HAP-1 (cell line): ENCODE results near the gene LCN10.
"Not testable (repeated sequence)": the region's sequence is repeated elsewhere in the genome, so short reads cannot be mapped to it uniquely, and the experiment has no call there.

Experiments
- DNase-seq, 2 experiments: peaks; one replicate each; pipeline ENCODE4 v3.0.0-alpha.2; 2016 to 2020; ENCODE audit warnings: low spot score in 2 of 2
- H3K27me3 ChIP-seq: fragments of 250-450 bp; sonication (Bioruptor Pico); 2 replicates; pipeline ENCODE4 v1.5.1; 2020; ENCODE audit warnings: low read depth, mild to moderate bottlenecking, moderate library complexity
- H3K36me3 ChIP-seq: fragments of 250-450 bp; sonication (Bioruptor Pico); replicated peaks from 2 replicates; pipeline ENCODE4 v1.5.1; 2020; ENCODE audit warnings: mild to moderate bottlenecking
- H3K4me1 ChIP-seq: fragments of 250-450 bp; sonication (Bioruptor Pico); 2 replicates; pipeline ENCODE4 v1.5.1; 2020; ENCODE audit warnings: mild to moderate bottlenecking
- H3K4me3 ChIP-seq: fragments of 250-450 bp; sonication (Bioruptor Pico); 2 replicates; pipeline ENCODE4 v1.5.1; 2020; ENCODE audit warnings: mild to moderate bottlenecking, moderate library complexity
- H3K9me3 ChIP-seq: fragments of 250-450 bp; sonication (Bioruptor Pico); 2 replicates; pipeline ENCODE4 v1.5.1; 2020; ENCODE audit warnings: mild to moderate bottlenecking, moderate library complexity
- in situ Hi-C: fragments of 300-500 bp; cut with MboI; formaldehyde crosslinking; loops from 3 replicates; pipeline ENCODE4 v1.14.3; 2020; ENCODE audit warnings: low sequenced_read_pairs, inconsistent platforms, mixed read lengths

The LCN10 gene

GRCh38 chr9:136784249-136784996 is 41.7 kb upstream of the LCN10 start:
- Histone ChIP-seq H3K9me3 (no peaks in the 10 kb centered on the region), H3K4me3 (no peak overlapping the region), H3K27me3 (peaks cover 6% of the 10 kb centered on the region), H3K36me3 (no peaks in the 10 kb centered on the region), H3K4me1 (peaks cover 9% of the 10 kb centered on the region)
- in situ Hi-C loops: loop anchor here (10.0 to 25.0 kb wide), 2 partner anchors 250 to 453 kb away; partner anchors contain the start of genes CYSRT1, FUT7, RNF224 and SLC34A3
- peak in 1 of 2 experiments; percentile 61 for DNase-seq

GRCh38 chr9:136782452-136782851 is 39.7 kb upstream of the LCN10 start:
- no peak overlapping the region for H3K4me3 ChIP-seq
- in situ Hi-C loops: loop anchor here (10.0 to 25.0 kb wide), 2 partner anchors 252 to 455 kb away; partner anchors contain the start of genes CYSRT1, FUT7, RNF224 and SLC34A3
- H3K4me1 ChIP-seq: peaks cover under 1% of the 10 kb centered on the region; the same call in 1 of the 2 replicates
- DNase-seq: no peak
- peaks cover 16% of the 10 kb centered on the region for H3K27me3 ChIP-seq
- no peaks in the 10 kb centered on the region for H3K9me3 ChIP-seq
- no peaks in the 10 kb centered on the region for H3K36me3 ChIP-seq

GRCh38 chr9:136779808-136780207 is 37.1 kb upstream of the LCN10 start:
- Histone ChIP-seq H3K27me3 (peaks cover 20% of the 10 kb centered on the region), H3K4me3 (no peak overlapping the region), H3K36me3 (no peaks in the 10 kb centered on the region), H3K4me1 (no peaks in the 10 kb centered on the region), H3K9me3 (no peaks in the 10 kb centered on the region)
- no peak for DNase-seq
- in situ Hi-C loops: loop anchor here (10.0 to 25.0 kb wide), 2 partner anchors 255 to 457 kb away; partner anchors contain the start of genes CYSRT1, FUT7, RNF224 and SLC34A3

- in situ Hi-C loops: loop anchor here (25.0 kb wide), 1 partner anchor 460 kb away; the partner anchor contains the start of genes CYSRT1, RNF224, SLC34A3 and TUBB4B
- Histone ChIP-seq H3K36me3 (no peaks in the 10 kb centered on the region), H3K9me3 (no peaks in the 10 kb centered on the region), H3K27me3 (peaks cover 20% of the 10 kb centered on the region), H3K4me3 (no peak overlapping the region), H3K4me1 (no peaks in the 10 kb centered on the region)
- DNase-seq: no peak
Measured at GRCh38 chr9:136777359-136777758, 34.6 kb upstream of the LCN10 start.

GRCh38 chr9:136776947-136777346 is 34.2 kb upstream of the LCN10 start:
- Histone ChIP-seq H3K4me3 (no peak overlapping the region), H3K4me1 (no peaks in the 10 kb centered on the region), H3K9me3 (no peaks in the 10 kb centered on the region), H3K27me3 (peaks cover 20% of the 10 kb centered on the region), H3K36me3 (no peaks in the 10 kb centered on the region)
- in situ Hi-C loops: loop anchor here (25.0 kb wide), 1 partner anchor 460 kb away; the partner anchor contains the start of genes CYSRT1, RNF224, SLC34A3 and TUBB4B
- DNase-seq: no peak

GRCh38 chr9:136775191-136775590 is 32.5 kb upstream of the LCN10 start:
- in situ Hi-C loops: loop anchor here (25.0 kb wide), 1 partner anchor 462 kb away; the partner anchor contains the start of genes CYSRT1, RNF224, SLC34A3 and TUBB4B
- DNase-seq: no peak

GRCh38 chr9:136774416-136775045 is 31.8 kb upstream of the LCN10 start:
- Histone ChIP-seq H3K4me1 (no peaks in the 10 kb centered on the region), H3K4me3 (no peak overlapping the region), H3K27me3 (peaks cover 15% of the 10 kb centered on the region), H3K36me3 (no peaks in the 10 kb centered on the region), H3K9me3 (no peaks in the 10 kb centered on the region)
- no peak for DNase-seq
- in situ Hi-C loops: loop anchor here (25.0 kb wide), 1 partner anchor 463 kb away; the partner anchor contains the start of genes CYSRT1, RNF224, SLC34A3 and TUBB4B

More at GRCh38 chr9:136775191-136775590, 32.5 kb upstream of the LCN10 start:
- Histone ChIP-seq H3K27me3 (peaks cover 20% of the 10 kb centered on the region), H3K4me1 (no peaks in the 10 kb centered on the region), H3K4me3 (no peak overlapping the region), H3K36me3 (no peaks in the 10 kb centered on the region), H3K9me3 (no peaks in the 10 kb centered on the region)

GRCh38 chr9:136773386-136774044 is 30.8 kb upstream of the LCN10 start:
- in situ Hi-C loops: no loop called here
- Histone ChIP-seq H3K36me3 (no peaks in the 10 kb centered on the region), H3K4me3 (no peak overlapping the region), H3K27me3 (peaks cover 11% of the 10 kb centered on the region; the same call in 1 of the 2 replicates), H3K9me3 (no peaks in the 10 kb centered on the region), H3K4me1 (no peaks in the 10 kb centered on the region)
- DNase-seq: peak; percentile 29 to 73

- no peaks in the 10 kb centered on the region for H3K4me1 ChIP-seq
- H3K36me3 ChIP-seq: no peaks in the 10 kb centered on the region
- peaks cover 8% of the 10 kb centered on the region for H3K27me3 ChIP-seq
- no peak for DNase-seq
- no peaks in the 10 kb centered on the region for H3K9me3 ChIP-seq
- in situ Hi-C loops: no loop called here
- no peak overlapping the region for H3K4me3 ChIP-seq
Measured at GRCh38 chr9:136771907-136772415, 29.2 kb upstream of the LCN10 start.

GRCh38 chr9:136769710-136770191 is 27.0 kb upstream of the LCN10 start:
- in situ Hi-C loops: no loop called here
- Histone ChIP-seq H3K4me1 (no peaks in the 10 kb centered on the region), H3K4me3 (peak overlapping the region; percentile 11; the same call in 1 of the 2 replicates), H3K27me3 (peaks cover 4% of the 10 kb centered on the region), H3K9me3 (no peaks in the 10 kb centered on the region), H3K36me3 (no peaks in the 10 kb centered on the region)
- peak in 1 of 2 experiments; percentile 81 for DNase-seq

- H3K4me3 ChIP-seq, H3K9me3 ChIP-seq, in situ Hi-C loops, H3K36me3 ChIP-seq, H3K27me3 ChIP-seq, H3K4me1 ChIP-seq: not testable (repeated sequence)
- peak in 1 of 2 experiments; percentile 70 for DNase-seq
Measured at GRCh38 chr9:136766410-136767120, 23.8 kb upstream of the LCN10 start.

- H3K4me1 ChIP-seq, in situ Hi-C loops, H3K27me3 ChIP-seq, H3K4me3 ChIP-seq, H3K9me3 ChIP-seq, H3K36me3 ChIP-seq, DNase-seq: not testable (repeated sequence)
Measured at GRCh38 chr9:136765745-136766409, 23.1 kb upstream of the LCN10 start.
